Heart left ventricle (tissue), 16 donors: ENCODE data around the gene FAM221B. TPM values are rescaled to one million over a fixed set of nuclear protein-coding genes. Genes with fewer than 3 reads are reported as not detected.

Experiments used
- ATAC-seq, 4 donors: fragments of 200-7000 bp; cut with Tn5 transposase; one replicate each; pipeline ENCODE4 v1.9.1; 2020 to 2022; ENCODE audit warnings: moderate library complexity in 4 of 4, mild to moderate bottlenecking in 3 of 4, moderate number of reproducible peaks in 1 of 4
- DNase-seq, 5 donors: peaks; one replicate each; pipeline ENCODE4 v3.0.0-alpha.2; 2020
- H3K27ac ChIP-seq, 12 donors: fragments of 200-600 bp; sonication (generic) in 4 of 12; one replicate each; pipeline versions ENCODE4 v1.5.0 to v1.8.0; 2016 to 2022; ENCODE audit warnings: mild to moderate bottlenecking in 2 of 12
- H3K27me3 ChIP-seq, 9 donors: fragments of 200-600 bp; sonication (generic) in 2 of 9; one replicate each; pipeline versions ENCODE4 v1.5.1 to v1.8.0; 2016 to 2022; ENCODE audit warnings: mild to moderate bottlenecking in 3 of 9
- H3K36me3 ChIP-seq, 9 donors: fragments of 200-600 bp; sonication (generic) in 2 of 9; one replicate each; pipeline versions ENCODE4 v1.5.0 to v1.8.0; 2018 to 2022; ENCODE audit warnings: mild to moderate bottlenecking in 2 of 9
- H3K4me1 ChIP-seq, 12 donors: fragments of 200-600 bp; sonication (generic) in 4 of 12; one replicate each; pipeline versions ENCODE4 v1.5.0 to v1.8.0; 2016 to 2022; ENCODE audit warnings: mild to moderate bottlenecking in 3 of 12
- H3K4me3 ChIP-seq, 12 donors: fragments of 200-600 bp; sonication (generic) in 4 of 12; one replicate each; pipeline versions ENCODE4 v1.5.0 to v1.8.0; 2017 to 2022; ENCODE audit warnings: mild to moderate bottlenecking in 9 of 12, moderate library complexity in 4 of 12
- H3K9me3 ChIP-seq, 12 donors: fragments of 200-600 bp; sonication (generic) in 4 of 12; one replicate each; pipeline versions ENCODE4 v1.5.0 to v1.8.0; 2016 to 2022; ENCODE audit warnings: mild to moderate bottlenecking in 1 of 12
- CTCF ChIP-seq, 12 donors: fragments of 200-600 bp; sonication (generic) in 4 of 12; IDR thresholded peaks; one replicate each; pipeline versions ENCODE4 v1.5.0 to v1.8.0; 2018 to 2022; ENCODE audit warnings: antibody characterized with exemption in 12 of 12, mild to moderate bottlenecking in 5 of 12
- POLR2A ChIP-seq, 2 donors: fragments of 450-650 bp; IDR thresholded peaks; one replicate each; pipeline ENCODE4 v1.6.1; 2017; ENCODE audit warnings: antibody characterized with exemption in 2 of 2, mild to moderate bottlenecking in 2 of 2, moderate library complexity in 2 of 2
- WGBS, 4 donors: extraction: QIAGEN DNeasy Blood & Tissue Kit in 2 of 4; methylation state at CpG; one replicate each; pipeline versions ENCODE4 v1.1.5 to v1.1.7; 2013 to 2018; 5-methylcytosine and 5-hydroxymethylcytosine counted together
- intact Hi-C, 10 donors: fragments of 100-400 bp; cut with DNase I; formaldehyde crosslinking; loops; one replicate each; pipeline versions ENCODE4 v1.11.1 to v1.14.2; 2022
- polyA plus RNA-seq, 2 donors: library from polyadenylated mRNA; stranded (reverse); fragments of 200-250 nt; gene quantifications; one replicate each; pipeline ENCODE4 v1.2.3, GENCODE V29; 2013
- total RNA-seq, 9 donors: library from RNA; depleted of rRNA in 2 of 9; stranded (reverse); fragments of >200 nt in 2 of 9; fragmentation: NEBNext Ultra II Directional in 3 of 9; extraction: Animal tissue kit (Norgen Biotek cat#: 25700) in 3 of 9; gene quantifications; one replicate each; pipeline versions ENCODE4 v1.1.0 to v1.2.4, GENCODE V29; 2016 to 2023
- donor health status: ischemic (EF 13 %, LVEDD 7.1; RV severe dilation, severe dysfunction).
- donor health status: healthy with polysubstance abuse.
- donor health status: DM: no; HTN: yes; CAD: no.
- donor health status: DM: no; HTN: no; CAD: no.
- donor health status: ischemic (EF 25% LVEDD 6.9; RV normal size, moderate dysfunction).
- donor health status: ischemic (EF 25% LVEDD 5.7; RV mildly dilated, moderate dysfunction).
- donor health status: healthy.
- donor health status: DM: yes; HTN: yes; CAD: no.
- donor health status: ischemic (EF 35%, LVEDD 5.7; RV mildly dilated, moderate dysfunction).
- donor health status: nonischemic (EF 11% LVEDD 7.7; RV severe dilation, severe dysfunction).
- donor health status: DM: yes; HTN: yes; CAD: no.
- donor health status: PGD.
- donor health status: ischemic (EF 29% LVEDD 5.4; RV normal size, mild dysfunction).
- donor health status: nonischemic (EF 23%, LVEDD 6.1; RV moderate dilation, normal function).

FAM221B gene
- total and polyA plus RNA-seq, 11 donors, result not detected

- peaks cover 0 to 20% (median 0%) of the 10 kb centered on the region in 9 donors for H3K27me3 ChIP-seq
- no peak overlapping the region for H3K4me3 ChIP-seq
- H3K27ac ChIP-seq, result no peak overlapping the region
- 75 to 87% (median 81%) methylated on average over 8 of the region's 8 CpGs for WGBS, 4 donors
- ATAC-seq (peak in 2 of 4 donors; percentile 29 to 33), DNase-seq (no peak)
- H3K4me1 ChIP-seq, result peaks cover 0 to 20% (median 0%) of the 10 kb centered on the region in 12 donors
- TF ChIP-seq POLR2A (IDR thresholded peaks at IDR 0.05) (no peak), CTCF (IDR thresholded peaks at IDR 0.05) (no peak)
- intact Hi-C loops, result no loop called here
- H3K9me3 ChIP-seq, result no peaks in the 10 kb centered on the region
- H3K36me3 ChIP-seq, result no peaks in the 10 kb centered on the region
These were observed 35.1 kb upstream of the FAM221B start for GRCh38 chr9:35863583-35863982.

DNA sequence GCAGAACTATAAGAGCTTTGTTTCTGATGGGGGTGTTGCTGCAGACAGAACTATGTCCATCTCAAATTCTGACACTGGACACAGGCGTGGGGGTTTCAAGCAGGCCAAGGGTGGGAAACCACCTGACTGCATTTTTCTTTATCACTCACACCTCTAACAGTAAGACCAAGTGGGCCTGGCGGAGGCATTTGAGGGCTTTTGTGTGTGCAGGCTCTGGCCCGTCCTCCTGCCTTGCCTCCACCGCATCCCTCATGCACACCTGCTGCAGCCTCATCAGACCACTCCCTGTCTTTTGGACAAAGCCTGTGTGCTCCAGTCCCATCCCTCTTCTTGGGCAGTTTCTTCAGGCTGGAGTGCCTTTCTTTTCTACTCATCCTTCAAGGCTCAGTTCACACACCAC, 33.8 kb upstream of the FAM221B start:
- peaks cover 0 to 20% (median 0%) of the 10 kb centered on the region in 9 donors for H3K27me3 ChIP-seq
- DNase-seq, result no peak
- no peak for ATAC-seq
- no peaks in the 10 kb centered on the region for H3K9me3 ChIP-seq
- no peak overlapping the region for H3K27ac ChIP-seq
- 87 to 96% (median 92%) methylated on average over 4 of the region's 4 CpGs for whole genome bisulfite sequencing, 4 donors
- intact Hi-C loops, result no loop called here
- H3K4me1 ChIP-seq, result peaks cover 0 to 23% (median 0%) of the 10 kb centered on the region in 12 donors
- H3K4me3 ChIP-seq, result no peak overlapping the region
- H3K36me3 ChIP-seq, result no peaks in the 10 kb centered on the region
- no peak for TF ChIP-seq CTCF (IDR thresholded peaks at IDR 0.05)
- TF ChIP-seq POLR2A (IDR thresholded peaks at IDR 0.05), result no peak

GRCh38 chr9:35861161-35861897, 32.8 kb upstream of the FAM221B start:
- Histone ChIP-seq H3K27me3 (peaks cover 0 to 26% (median 0%) of the 10 kb centered on the region in 9 donors), H3K4me1 (peaks cover 0 to 23% (median 0%) of the 10 kb centered on the region in 12 donors), H3K27ac (no peak overlapping the region), H3K9me3 (no peaks in the 10 kb centered on the region), H3K36me3 (no peaks in the 10 kb centered on the region), H3K4me3 (no peak overlapping the region)
- DNase-seq, result no peak
- WGBS, 4 donors, result 68 to 74% (median 73%) methylated on average over 12 of the region's 12 CpGs
- ATAC-seq, result no peak
- intact Hi-C loops, result no loop called here
- TF ChIP-seq CTCF (IDR thresholded peaks at IDR 0.05), result no peak
- TF ChIP-seq POLR2A (IDR thresholded peaks at IDR 0.05), result no peak

DNA sequence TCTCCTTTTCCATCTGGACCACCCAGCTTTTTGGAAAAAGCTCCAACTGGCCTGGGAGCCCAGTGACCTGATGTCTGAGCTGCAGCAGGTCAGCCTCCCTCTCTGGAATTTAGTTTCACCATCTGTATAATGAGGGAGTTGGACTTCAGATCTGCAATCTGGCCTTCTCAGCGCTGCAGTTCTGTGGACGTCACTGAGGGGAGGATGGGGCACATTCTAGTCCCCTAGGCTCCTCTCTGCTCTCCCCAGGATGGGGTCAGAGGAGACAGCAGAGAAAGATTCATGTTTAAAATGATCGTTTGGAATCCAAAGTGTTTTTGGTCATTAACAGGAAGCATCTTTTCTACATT, 31.4 kb upstream of the FAM221B start:
- no peaks in the 10 kb centered on the region for H3K9me3 ChIP-seq
- intact Hi-C loops, result no loop called here
- ATAC-seq (no peak), DNase-seq (no peak)
- H3K4me3 ChIP-seq, result no peak overlapping the region
- peaks cover 0 to 23% (median 0%) of the 10 kb centered on the region in 12 donors for H3K4me1 ChIP-seq
- H3K27ac ChIP-seq, result no peak overlapping the region
- TF ChIP-seq POLR2A (IDR thresholded peaks at IDR 0.05) (no peak), CTCF (IDR thresholded peaks at IDR 0.05) (no peak)
- peaks cover 0 to 26% (median 0%) of the 10 kb centered on the region in 9 donors for H3K27me3 ChIP-seq
- H3K36me3 ChIP-seq, result no peaks in the 10 kb centered on the region
- 48 to 59% (median 59%) methylated on average over 3 of the region's 3 CpGs for WGBS, 4 donors
